ENCODE data around the gene MANF.

MANF gene

DNA sequence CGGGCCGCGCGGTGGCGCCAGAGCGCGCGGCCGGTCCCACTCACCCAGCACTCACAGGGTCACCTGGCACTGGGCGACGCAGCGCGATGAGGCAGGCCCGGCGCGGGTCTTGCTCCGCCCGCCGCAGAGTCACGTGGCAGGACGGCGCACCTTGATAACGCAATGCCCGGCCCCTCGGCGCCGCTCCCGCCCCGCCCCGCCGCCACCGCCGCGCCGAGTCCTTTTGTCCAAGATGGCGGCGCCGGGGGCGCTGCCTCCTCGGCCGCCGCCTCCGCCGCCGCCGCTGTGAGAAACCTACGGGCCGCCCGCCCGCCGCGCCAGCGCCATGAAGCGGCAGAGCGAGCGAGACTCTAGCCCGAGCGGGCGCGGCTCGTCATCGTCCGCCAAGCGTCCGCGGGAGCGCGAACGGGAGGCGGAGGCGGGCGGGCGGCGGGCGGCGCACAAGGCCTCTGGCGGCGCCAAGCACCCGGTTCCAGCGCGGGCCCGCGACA lies 6.0 kb downstream of the MANF start, which contains the start of gene RBM15B:
RBM15B (plus strand) TSS at position 211 of the 491 bp plus-strand sequence; CDS start at position 326, 115 bp downstream.
- peak; percentile 99 for DNase-seq
- no peaks in the 10 kb centered on the region for H3K27me3 Mint-ChIP-seq
- H3K36me3 Mint-ChIP-seq (ENCODE audit: low read depth), result peaks cover 91% of the 10 kb centered on the region
- peak within 1 kb of the TSS; percentile 87 for H3K4me3 Mint-ChIP-seq
- peaks cover 85% of the 10 kb centered on the region for H3K4me1 Mint-ChIP-seq (ENCODE audit: low read depth)
- H3K27ac Mint-ChIP-seq, result peak within 1 kb of the TSS; percentile 99
- H3K9me3 Mint-ChIP-seq, result no peaks in the 10 kb centered on the region

DNA sequence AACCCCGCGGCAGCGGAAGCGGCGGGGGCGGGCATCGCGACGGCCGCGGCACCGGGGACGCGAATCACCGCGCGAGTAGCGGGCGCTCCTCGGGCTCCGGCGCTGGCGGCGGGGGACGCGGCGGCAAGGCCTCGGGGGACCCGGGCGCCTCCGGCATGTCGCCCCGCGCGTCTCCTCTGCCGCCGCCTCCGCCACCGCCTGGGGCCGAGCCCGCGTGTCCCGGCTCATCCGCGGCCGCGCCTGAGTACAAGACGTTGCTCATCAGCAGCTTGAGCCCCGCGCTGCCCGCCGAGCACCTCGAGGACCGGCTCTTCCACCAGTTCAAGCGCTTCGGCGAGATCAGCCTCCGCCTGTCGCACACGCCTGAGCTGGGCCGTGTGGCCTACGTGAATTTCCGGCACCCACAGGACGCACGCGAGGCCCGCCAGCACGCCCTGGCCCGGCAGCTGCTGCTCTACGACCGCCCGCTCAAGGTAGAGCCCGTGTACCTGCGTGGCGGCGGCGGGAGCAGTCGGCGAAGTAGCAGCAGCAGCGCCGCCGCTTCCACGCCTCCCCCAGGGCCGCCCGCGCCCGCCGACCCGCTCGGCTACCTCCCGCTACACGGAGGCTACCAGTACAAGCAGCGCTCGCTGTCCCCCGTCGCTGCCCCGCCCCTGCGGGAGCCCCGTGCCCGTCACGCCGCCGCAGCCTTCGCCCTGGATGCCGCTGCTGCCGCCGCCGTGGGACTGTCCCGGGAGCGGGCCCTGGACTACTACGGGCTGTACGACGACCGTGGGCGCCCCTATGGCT lies 6.7 kb downstream of the MANF start:
- H3K36me3 Mint-ChIP-seq (ENCODE audit: low read depth), result peaks cover 91% of the 10 kb centered on the region

DNA sequence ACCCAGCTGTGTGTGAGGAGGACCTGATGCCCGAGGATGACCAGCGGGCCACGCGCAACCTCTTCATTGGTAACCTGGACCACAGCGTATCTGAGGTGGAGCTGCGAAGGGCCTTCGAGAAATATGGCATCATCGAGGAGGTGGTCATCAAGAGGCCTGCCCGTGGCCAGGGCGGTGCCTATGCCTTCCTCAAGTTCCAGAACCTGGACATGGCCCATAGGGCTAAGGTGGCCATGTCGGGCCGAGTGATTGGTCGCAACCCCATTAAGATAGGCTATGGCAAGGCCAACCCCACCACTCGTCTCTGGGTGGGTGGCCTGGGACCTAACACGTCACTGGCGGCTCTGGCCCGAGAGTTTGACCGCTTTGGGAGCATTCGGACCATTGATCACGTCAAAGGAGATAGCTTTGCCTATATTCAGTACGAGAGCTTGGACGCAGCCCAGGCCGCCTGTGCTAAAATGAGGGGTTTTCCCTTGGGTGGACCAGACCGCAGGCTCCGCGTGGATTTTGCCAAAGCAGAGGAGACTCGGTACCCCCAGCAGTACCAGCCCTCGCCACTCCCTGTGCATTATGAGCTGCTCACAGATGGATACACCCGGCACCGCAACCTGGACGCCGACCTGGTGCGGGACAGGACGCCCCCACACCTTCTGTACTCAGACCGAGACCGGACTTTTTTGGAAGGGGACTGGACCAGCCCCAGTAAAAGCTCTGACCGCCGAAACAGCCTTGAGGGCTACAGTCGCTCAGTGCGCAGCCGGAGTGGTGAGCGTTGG lies 7.5 kb downstream of the MANF start:
- peak overlapping the region; percentile 87 for H3K4me3 Mint-ChIP-seq
- H3K27me3 Mint-ChIP-seq, result no peaks in the 10 kb centered on the region
- DNase-seq, result peak; percentile 36
- peaks cover 84% of the 10 kb centered on the region for H3K4me1 Mint-ChIP-seq (ENCODE audit: low read depth)
- peak overlapping the region; percentile 94 for H3K27ac Mint-ChIP-seq
- peaks cover 91% of the 10 kb centered on the region for H3K36me3 Mint-ChIP-seq (ENCODE audit: low read depth)
- H3K9me3 Mint-ChIP-seq, result no peaks in the 10 kb centered on the region

More for the DNA sequence above, 6.7 kb downstream of the MANF start:
- Mint-ChIP-seq H3K4me3 (peak overlapping the region; percentile 87), H3K4me1 (ENCODE audit: low read depth) (peaks cover 85% of the 10 kb centered on the region), H3K27me3 (no peaks in the 10 kb centered on the region), H3K27ac (peak overlapping the region; percentile 94), H3K9me3 (no peaks in the 10 kb centered on the region)
- peak; percentile 75 for DNase-seq

DNA sequence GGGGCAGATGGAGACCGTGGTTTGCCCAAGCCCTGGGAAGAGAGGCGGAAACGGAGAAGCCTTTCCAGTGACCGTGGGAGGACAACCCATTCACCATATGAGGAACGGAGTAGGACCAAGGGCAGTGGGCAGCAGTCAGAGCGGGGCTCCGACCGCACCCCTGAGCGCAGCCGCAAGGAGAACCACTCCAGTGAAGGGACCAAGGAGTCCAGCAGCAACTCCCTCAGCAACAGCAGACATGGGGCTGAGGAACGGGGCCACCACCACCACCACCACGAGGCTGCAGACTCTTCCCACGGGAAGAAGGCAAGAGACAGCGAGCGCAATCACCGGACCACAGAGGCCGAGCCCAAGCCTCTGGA lies 8.0 kb downstream of the MANF start:
- no peaks in the 10 kb centered on the region for H3K27me3 Mint-ChIP-seq
- no peak for DNase-seq
- H3K4me1 Mint-ChIP-seq (ENCODE audit: low read depth), result peaks cover 79% of the 10 kb centered on the region
- H3K27ac Mint-ChIP-seq, result peak overlapping the region; percentile 94
- H3K36me3 Mint-ChIP-seq (ENCODE audit: low read depth), result peaks cover 89% of the 10 kb centered on the region
- no peaks in the 10 kb centered on the region for H3K9me3 Mint-ChIP-seq
- peak overlapping the region; percentile 87 for H3K4me3 Mint-ChIP-seq

DNA sequence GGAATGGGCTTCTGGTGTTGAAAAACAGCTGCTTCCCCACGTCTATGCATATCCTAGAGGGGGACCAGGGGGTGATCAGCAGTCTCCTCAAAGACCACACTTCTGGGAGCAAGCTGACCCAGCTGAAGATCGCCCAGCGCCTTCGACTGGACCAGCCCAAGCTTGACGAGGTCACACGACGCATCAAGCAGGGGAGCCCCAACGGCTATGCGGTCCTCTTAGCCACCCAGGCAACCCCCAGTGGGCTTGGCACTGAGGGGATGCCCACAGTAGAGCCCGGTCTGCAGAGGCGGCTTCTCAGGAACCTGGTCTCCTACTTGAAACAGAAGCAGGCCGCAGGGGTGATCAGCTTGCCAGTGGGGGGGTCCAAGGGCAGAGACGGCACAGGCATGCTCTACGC lies 8.5 kb downstream of the MANF start:
- Mint-ChIP-seq H3K27me3 (no peaks in the 10 kb centered on the region), H3K36me3 (ENCODE audit: low read depth) (peaks cover 89% of the 10 kb centered on the region), H3K4me1 (ENCODE audit: low read depth) (peaks cover 76% of the 10 kb centered on the region), H3K9me3 (no peaks in the 10 kb centered on the region), H3K4me3 (peak overlapping the region; percentile 87), H3K27ac (peak overlapping the region; percentile 94)
- peak; percentile 37 for DNase-seq

DNA sequence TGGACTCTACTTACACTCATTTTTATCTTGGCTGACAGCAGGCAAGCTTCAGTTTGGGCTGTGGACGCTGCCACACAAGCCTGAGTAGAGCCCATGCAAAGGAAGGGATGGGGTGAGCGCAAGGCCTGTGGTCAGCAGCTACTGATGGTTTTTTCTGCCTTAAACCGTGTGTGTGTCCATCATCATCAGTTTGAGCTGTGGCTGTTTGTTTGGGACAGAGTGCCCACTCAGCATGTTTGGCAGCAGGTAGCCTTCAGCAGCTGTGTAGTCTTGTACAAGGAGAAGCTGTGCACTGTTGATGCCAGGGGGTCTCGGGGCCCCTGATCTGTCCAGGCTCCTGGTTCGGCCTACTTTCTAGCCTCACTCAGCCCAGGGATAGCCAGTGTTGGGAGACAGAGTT lies 9.4 kb downstream of the MANF start:
- Mint-ChIP-seq H3K27me3 (no peaks in the 10 kb centered on the region), H3K36me3 (ENCODE audit: low read depth) (peaks cover 89% of the 10 kb centered on the region), H3K4me3 (peak overlapping the region; percentile 87), H3K4me1 (ENCODE audit: low read depth) (peaks cover 71% of the 10 kb centered on the region), H3K9me3 (no peaks in the 10 kb centered on the region), H3K27ac (peak overlapping the region; percentile 94)
- DNase-seq, result peak; percentile 34

DNA sequence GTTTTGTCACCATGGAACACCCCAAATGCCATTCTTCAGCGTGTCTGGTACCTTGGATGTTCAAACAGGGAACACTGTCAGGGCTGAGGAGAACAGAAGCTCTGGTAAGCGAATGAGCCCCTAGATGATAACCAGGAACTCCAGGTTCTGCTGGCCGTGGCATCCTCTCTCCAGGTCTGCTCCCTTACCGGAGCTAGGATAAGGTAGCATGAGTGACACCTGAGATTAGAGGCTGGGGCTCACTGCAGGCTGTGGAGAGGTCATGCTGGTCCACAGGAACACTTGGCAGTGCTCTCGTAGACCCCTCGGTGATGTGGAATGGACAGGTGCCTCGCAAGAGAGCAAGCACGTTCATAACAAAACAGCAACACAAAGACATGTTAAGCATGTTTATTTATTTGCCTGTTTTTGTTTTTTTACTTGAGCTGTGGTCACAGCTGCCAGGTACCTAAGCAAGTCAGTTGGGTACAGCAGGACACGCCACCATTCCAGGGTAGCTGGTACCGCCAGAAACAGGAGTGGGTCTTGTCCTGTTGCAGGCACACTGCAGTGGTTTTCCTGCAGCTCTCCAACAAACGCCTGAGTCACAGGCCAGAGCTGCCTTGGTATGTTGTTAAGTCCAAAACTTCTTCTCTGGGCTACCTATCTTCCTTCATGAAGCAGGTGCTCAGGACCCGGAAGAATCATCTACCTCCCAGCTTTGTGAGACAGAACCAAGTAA lies 10.6 kb downstream of the MANF start:
- DNase-seq, result peak; percentile 29
- H3K4me3 Mint-ChIP-seq, result no peak overlapping the region
- no peaks in the 10 kb centered on the region for H3K9me3 Mint-ChIP-seq
- peak overlapping the region; percentile 94 for H3K27ac Mint-ChIP-seq
- no peaks in the 10 kb centered on the region for H3K27me3 Mint-ChIP-seq
- H3K36me3 Mint-ChIP-seq (ENCODE audit: low read depth), result peaks cover 89% of the 10 kb centered on the region
- H3K4me1 Mint-ChIP-seq (ENCODE audit: low read depth), result peaks cover 60% of the 10 kb centered on the region

DNA sequence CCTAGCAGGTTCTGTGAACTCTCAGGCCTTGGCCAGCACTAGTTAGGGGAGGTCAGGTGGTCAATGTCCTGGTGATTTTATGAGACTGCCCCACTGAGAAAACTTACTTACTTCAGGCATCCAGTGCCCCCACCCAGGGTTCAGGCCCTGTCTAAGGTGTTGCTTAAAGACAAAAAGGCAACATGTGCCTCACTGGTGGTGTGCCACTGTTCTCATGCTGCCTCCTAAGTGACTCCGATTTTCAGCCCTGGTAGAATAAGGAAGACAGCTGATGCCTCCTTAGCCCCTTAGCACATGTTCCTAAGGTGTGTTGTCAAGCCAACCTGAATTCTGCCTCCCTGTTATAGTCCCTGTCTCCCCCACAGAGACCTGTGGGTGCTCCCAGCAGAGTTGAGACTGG lies 11.3 kb downstream of the MANF start:
- H3K4me1 Mint-ChIP-seq (ENCODE audit: low read depth), result peaks cover 57% of the 10 kb centered on the region
- no peak overlapping the region for H3K4me3 Mint-ChIP-seq
- H3K27ac Mint-ChIP-seq, result peak overlapping the region; percentile 94
- H3K9me3 Mint-ChIP-seq, result no peaks in the 10 kb centered on the region
- peak; percentile 25 for DNase-seq
- H3K36me3 Mint-ChIP-seq (ENCODE audit: low read depth), result peaks cover 93% of the 10 kb centered on the region
- no peaks in the 10 kb centered on the region for H3K27me3 Mint-ChIP-seq

DNA sequence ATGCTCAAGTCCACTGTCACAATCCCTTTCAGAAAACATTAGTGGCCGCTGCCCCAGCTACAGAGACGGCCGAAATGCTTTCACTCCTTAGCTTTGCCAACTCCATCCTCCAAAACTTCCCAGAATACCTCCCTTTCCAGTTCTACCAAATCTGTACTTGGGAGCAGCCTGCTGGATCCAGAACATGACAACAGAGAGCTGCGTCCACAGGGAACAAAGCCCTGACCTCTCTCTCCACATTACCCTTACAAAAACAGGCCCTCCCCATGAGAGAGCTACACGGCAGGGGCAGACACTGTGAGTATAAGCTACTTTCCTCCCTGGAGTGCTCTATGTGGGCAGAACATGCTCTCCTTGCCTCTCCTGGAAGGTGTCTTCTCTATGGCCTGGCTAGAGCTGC lies 12.3 kb downstream of the MANF start:
- no peak for DNase-seq
- H3K9me3 Mint-ChIP-seq, result no peaks in the 10 kb centered on the region
- peaks cover 53% of the 10 kb centered on the region for H3K4me1 Mint-ChIP-seq (ENCODE audit: low read depth)
- no peaks in the 10 kb centered on the region for H3K27me3 Mint-ChIP-seq
- peaks cover 96% of the 10 kb centered on the region for H3K36me3 Mint-ChIP-seq (ENCODE audit: low read depth)
- peak overlapping the region; percentile 86 for H3K27ac Mint-ChIP-seq
- H3K4me3 Mint-ChIP-seq, result no peak overlapping the region

DNA sequence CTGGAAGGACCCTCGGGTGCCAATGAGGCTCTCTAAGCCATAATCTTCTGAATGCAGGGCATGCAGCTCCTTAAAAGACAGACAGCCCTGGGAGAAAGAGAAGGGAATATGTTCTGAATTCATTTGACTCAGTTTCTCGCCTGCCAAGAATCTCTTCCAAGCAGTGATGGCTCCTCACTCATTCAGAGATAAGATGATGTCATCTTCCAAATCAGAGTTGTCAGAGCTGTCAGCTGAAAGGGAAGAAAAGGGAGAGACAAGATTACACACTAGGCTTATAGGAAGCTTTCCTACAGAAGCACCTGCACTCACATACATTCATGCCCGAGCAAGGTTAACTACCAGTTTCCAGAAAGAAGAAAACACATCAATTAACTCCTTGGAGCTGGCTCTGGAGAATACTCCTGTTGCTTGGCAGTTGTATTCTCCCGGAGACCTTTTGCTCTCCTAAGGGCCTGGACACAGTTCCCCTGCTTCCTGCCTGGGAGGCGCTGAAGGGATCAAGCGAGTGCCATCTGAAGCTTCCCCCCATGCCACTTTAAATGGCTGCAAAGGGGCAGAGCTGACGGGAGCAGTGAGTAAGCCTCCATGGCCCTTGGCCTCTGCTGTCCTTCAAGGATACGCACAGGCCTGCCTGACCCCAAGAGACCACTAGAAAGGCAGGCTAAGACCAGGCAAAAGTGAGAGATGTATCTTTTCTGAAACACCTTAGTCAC lies 13.7 kb downstream of the MANF start:
- no peaks in the 10 kb centered on the region for H3K27me3 Mint-ChIP-seq
- H3K36me3 Mint-ChIP-seq (ENCODE audit: low read depth), result peaks cover 96% of the 10 kb centered on the region
- peaks cover 43% of the 10 kb centered on the region for H3K4me1 Mint-ChIP-seq (ENCODE audit: low read depth)
- peak overlapping the region; percentile 83 for H3K27ac Mint-ChIP-seq
- DNase-seq, result no peak
- no peak overlapping the region for H3K4me3 Mint-ChIP-seq
- H3K9me3 Mint-ChIP-seq, result no peaks in the 10 kb centered on the region

DNA sequence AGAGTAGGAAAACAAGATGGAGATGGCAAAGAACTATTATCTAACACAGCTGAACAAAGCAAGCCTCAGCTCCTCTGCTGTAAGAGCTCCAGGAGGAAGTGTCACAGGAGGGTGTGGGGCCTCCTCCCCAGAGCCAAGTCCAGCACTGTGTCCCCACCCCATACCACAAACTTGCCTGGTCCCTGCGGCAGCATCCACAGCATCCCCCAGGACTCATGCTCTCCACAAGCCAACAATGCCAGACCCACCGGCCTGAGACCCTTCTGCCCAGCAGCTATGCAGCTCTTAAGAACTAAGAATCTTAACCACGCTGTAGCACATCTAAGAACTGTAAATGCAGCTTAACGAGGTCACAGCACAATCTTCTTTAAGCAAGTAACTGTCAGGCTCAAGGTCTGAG lies 15.1 kb downstream of the MANF start:
- H3K27ac Mint-ChIP-seq, result peak overlapping the region; percentile 56
- H3K36me3 Mint-ChIP-seq (ENCODE audit: low read depth), result peaks cover 94% of the 10 kb centered on the region
- no peaks in the 10 kb centered on the region for H3K27me3 Mint-ChIP-seq
- H3K4me3 Mint-ChIP-seq, result no peak overlapping the region
- H3K9me3 Mint-ChIP-seq, result no peaks in the 10 kb centered on the region
- H3K4me1 Mint-ChIP-seq (ENCODE audit: low read depth), result peaks cover 37% of the 10 kb centered on the region
- no peak for DNase-seq

DNA sequence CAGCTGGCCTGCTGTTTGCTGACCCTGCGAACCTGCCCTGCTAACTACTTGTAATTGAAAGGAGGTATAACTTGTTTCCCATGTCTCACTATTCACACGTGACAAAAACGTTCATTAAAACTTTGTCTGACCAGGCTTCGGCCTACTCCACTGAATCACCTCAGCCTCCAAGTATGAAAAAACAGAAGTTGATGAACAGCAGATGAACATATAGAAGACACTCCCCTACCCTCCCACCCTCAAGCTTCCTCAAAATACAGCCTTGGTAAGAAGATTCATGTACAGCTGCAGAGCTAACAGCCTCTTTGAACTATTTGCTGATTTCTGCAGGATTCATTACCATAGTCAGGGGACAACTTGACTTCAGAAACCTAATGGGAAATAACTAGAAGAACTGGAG lies 16.6 kb downstream of the MANF start:
- no peak for DNase-seq
- H3K4me1 Mint-ChIP-seq (ENCODE audit: low read depth), result peaks cover 28% of the 10 kb centered on the region
- peaks cover 94% of the 10 kb centered on the region for H3K36me3 Mint-ChIP-seq (ENCODE audit: low read depth)
- H3K4me3 Mint-ChIP-seq, result no peak overlapping the region
- no peak overlapping the region for H3K27ac Mint-ChIP-seq
- no peaks in the 10 kb centered on the region for H3K9me3 Mint-ChIP-seq
- H3K27me3 Mint-ChIP-seq, result no peaks in the 10 kb centered on the region

DNA sequence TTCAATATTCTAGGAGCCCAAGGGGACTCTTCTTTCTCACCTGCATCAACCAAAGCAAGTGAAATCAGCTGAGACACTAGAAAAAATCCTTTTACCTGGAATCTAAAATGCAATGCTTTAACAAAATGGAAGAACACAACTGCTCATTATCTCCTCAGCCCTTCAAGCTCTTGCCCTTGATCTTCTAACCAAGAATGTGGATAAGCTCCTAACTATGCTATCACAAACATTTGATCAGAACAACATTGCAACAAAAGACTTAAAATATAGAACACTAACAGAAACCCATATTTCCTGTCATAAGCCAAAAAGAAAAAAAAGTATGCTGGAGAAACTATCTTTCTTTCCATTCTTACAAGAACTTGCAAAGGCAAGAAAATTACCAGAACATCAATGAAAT lies 18.6 kb downstream of the MANF start:
- Mint-ChIP-seq H3K4me1 (ENCODE audit: low read depth) (peaks cover 28% of the 10 kb centered on the region), H3K4me3 (no peak overlapping the region), H3K9me3 (no peaks in the 10 kb centered on the region), H3K36me3 (ENCODE audit: low read depth) (peaks cover 93% of the 10 kb centered on the region), H3K27ac (peak overlapping the region; percentile 62), H3K27me3 (no peaks in the 10 kb centered on the region)
- DNase-seq, result no peak

DNA sequence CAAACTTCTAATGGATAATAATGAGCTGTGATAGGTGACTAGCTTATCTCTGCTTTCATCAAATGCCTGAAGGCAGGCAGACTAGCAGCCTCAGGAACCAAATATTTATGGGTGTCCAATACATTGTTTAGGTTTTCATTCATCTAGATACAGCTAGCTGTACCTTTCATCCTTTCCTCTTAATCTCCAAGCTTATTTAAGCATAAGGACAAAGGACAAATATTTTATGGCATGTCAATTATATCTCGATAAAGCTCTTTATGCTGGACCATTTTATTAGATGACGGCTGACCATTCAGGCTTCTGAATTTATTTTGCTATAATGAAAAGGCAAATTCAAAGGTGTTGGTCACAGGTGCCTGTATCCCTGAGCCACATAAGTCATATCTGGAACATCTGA lies 22.9 kb downstream of the MANF start:
- Mint-ChIP-seq H3K4me3 (no peak overlapping the region), H3K36me3 (ENCODE audit: low read depth) (peaks cover 95% of the 10 kb centered on the region), H3K9me3 (no peaks in the 10 kb centered on the region), H3K27me3 (no peaks in the 10 kb centered on the region), H3K4me1 (ENCODE audit: low read depth) (peaks cover 33% of the 10 kb centered on the region), H3K27ac (peak overlapping the region; percentile 28)
- DNase-seq, result no peak
